ENCODE data around the gene DENND5A.

DENND5A gene

GRCh38 chr11:9096427-9096826 lies 168.7 kb downstream of the DENND5A start:
- no peak for DNase-seq (ENCODE audit: low spot score)

GRCh38 chr11:9095421-9095820 lies 169.7 kb downstream of the DENND5A start:
- DNase-seq (ENCODE audit: low spot score) = no peak

- no peak for DNase-seq (ENCODE audit: low spot score)
These were observed 170.7 kb downstream of the DENND5A start for GRCh38 chr11:9094420-9094819.

GRCh38 chr11:9092853-9093778 lies 172.0 kb downstream of the DENND5A start:
- no peak for DNase-seq (ENCODE audit: low spot score)

- DNase-seq (ENCODE audit: low spot score) = no peak
These were observed 173.1 kb downstream of the DENND5A start for GRCh38 chr11:9092072-9092471.

- peak; percentile 15 for DNase-seq (ENCODE audit: low spot score)
These were observed 173.9 kb downstream of the DENND5A start, which contains the start of gene SCUBE2 for GRCh38 chr11:9091044-9091922. TSS of gene SCUBE2 (minus strand) at chr11:9091599. CDS start at chr11:9091528, 71 bp downstream.

GRCh38 chr11:9090488-9091043 lies 174.6 kb downstream of the DENND5A start:
- DNase-seq (ENCODE audit: low spot score) = no peak

GRCh38 chr11:9089636-9090035 lies 175.5 kb downstream of the DENND5A start:
- DNase-seq (ENCODE audit: low spot score) = no peak

- DNase-seq (ENCODE audit: low spot score) = no peak
These were observed 176.1 kb downstream of the DENND5A start for GRCh38 chr11:9089061-9089460.
